ENCODE results near the gene HDAC4.

Gene HDAC4

GRCh38 chr2:239360008-239360407 lies 40.8 kb downstream of the HDAC4 start:
- H3K27me3 ChIP-seq (ENCODE audit: control insufficient read depth in 1 of 2, insufficient read depth in 2 of 2, low read length in 2 of 2) = no peaks in the 10 kb centered on the region
- H3K4me3 ChIP-seq (ENCODE audit: low read depth in 1 of 2, low read length in 2 of 2) = no peak overlapping the region
- H3K9ac ChIP-seq (ENCODE audit: low read length) = no peak overlapping the region
- no peak overlapping the region for H3K27ac ChIP-seq (ENCODE audit: low read depth, low read length)
- peaks cover 78% of the 10 kb centered on the region for H3K4me1 ChIP-seq (ENCODE audit: insufficient read depth, low read length)
- no peaks in the 10 kb centered on the region for H3K36me3 ChIP-seq (ENCODE audit: insufficient read depth, low read length)
- no peaks in the 10 kb centered on the region for H3K9me3 ChIP-seq (ENCODE audit: low read length)

- Histone ChIP-seq H3K4me3 (ENCODE audit: low read depth in 1 of 2, low read length in 2 of 2) (no peak overlapping the region), H3K4me1 (ENCODE audit: insufficient read depth, low read length) (peaks cover 77% of the 10 kb centered on the region), H3K9me3 (ENCODE audit: low read length) (no peaks in the 10 kb centered on the region), H3K27ac (ENCODE audit: low read depth, low read length) (peak overlapping the region; percentile 49), H3K9ac (ENCODE audit: low read length) (no peak overlapping the region), H3K36me3 (ENCODE audit: insufficient read depth, low read length) (no peaks in the 10 kb centered on the region), H3K27me3 (ENCODE audit: control insufficient read depth in 1 of 2, insufficient read depth in 2 of 2, low read length in 2 of 2) (no peaks in the 10 kb centered on the region)
Measured at GRCh38 chr2:239359196-239359912, 41.5 kb downstream of the HDAC4 start.

- Histone ChIP-seq H3K9me3 (ENCODE audit: low read length) (no peaks in the 10 kb centered on the region), H3K36me3 (ENCODE audit: insufficient read depth, low read length) (no peaks in the 10 kb centered on the region), H3K9ac (ENCODE audit: low read length) (no peak overlapping the region), H3K27ac (ENCODE audit: low read depth, low read length) (peak overlapping the region; percentile 14), H3K4me3 (ENCODE audit: low read depth in 1 of 2, low read length in 2 of 2) (peak overlapping the region in 1 of 2 donors; percentile 8), H3K4me1 (ENCODE audit: insufficient read depth, low read length) (peaks cover 76% of the 10 kb centered on the region), H3K27me3 (ENCODE audit: control insufficient read depth in 1 of 2, insufficient read depth in 2 of 2, low read length in 2 of 2) (no peaks in the 10 kb centered on the region)
Measured at GRCh38 chr2:239358062-239358754, 42.6 kb downstream of the HDAC4 start.

- Histone ChIP-seq H3K4me3 (ENCODE audit: low read depth in 1 of 2, low read length in 2 of 2) (peak overlapping the region in 1 of 2 donors; percentile 15), H3K4me1 (ENCODE audit: insufficient read depth, low read length) (peaks cover 78% of the 10 kb centered on the region), H3K9ac (ENCODE audit: low read length) (peak overlapping the region; percentile 54), H3K36me3 (ENCODE audit: insufficient read depth, low read length) (peaks cover 12% of the 10 kb centered on the region), H3K27me3 (ENCODE audit: control insufficient read depth in 1 of 2, insufficient read depth in 2 of 2, low read length in 2 of 2) (no peaks in the 10 kb centered on the region), H3K9me3 (ENCODE audit: low read length) (no peaks in the 10 kb centered on the region), H3K27ac (ENCODE audit: low read depth, low read length) (peak overlapping the region; percentile 83)
Measured at GRCh38 chr2:239355724-239356123, 45.1 kb downstream of the HDAC4 start.

- H3K27ac ChIP-seq (ENCODE audit: low read depth, low read length) = peak overlapping the region; percentile 83
- no peaks in the 10 kb centered on the region for H3K27me3 ChIP-seq (ENCODE audit: control insufficient read depth in 1 of 2, insufficient read depth in 2 of 2, low read length in 2 of 2)
- H3K36me3 ChIP-seq (ENCODE audit: insufficient read depth, low read length) = peaks cover 12% of the 10 kb centered on the region
- no peak overlapping the region for H3K9ac ChIP-seq (ENCODE audit: low read length)
- peaks cover 75% of the 10 kb centered on the region for H3K4me1 ChIP-seq (ENCODE audit: insufficient read depth, low read length)
- no peaks in the 10 kb centered on the region for H3K9me3 ChIP-seq (ENCODE audit: low read length)
- H3K4me3 ChIP-seq (ENCODE audit: low read depth in 1 of 2, low read length in 2 of 2) = peak overlapping the region in 1 of 2 donors; percentile 15
Measured at GRCh38 chr2:239355139-239355538, 45.7 kb downstream of the HDAC4 start.

- H3K27me3 ChIP-seq (ENCODE audit: control insufficient read depth in 1 of 2, insufficient read depth in 2 of 2, low read length in 2 of 2) = no peaks in the 10 kb centered on the region
- peaks cover 74% of the 10 kb centered on the region for H3K4me1 ChIP-seq (ENCODE audit: insufficient read depth, low read length)
- H3K9ac ChIP-seq (ENCODE audit: low read length) = no peak overlapping the region
- H3K27ac ChIP-seq (ENCODE audit: low read depth, low read length) = peak overlapping the region; percentile 83
- H3K36me3 ChIP-seq (ENCODE audit: insufficient read depth, low read length) = peaks cover 12% of the 10 kb centered on the region
- no peak overlapping the region for H3K4me3 ChIP-seq (ENCODE audit: low read depth in 1 of 2, low read length in 2 of 2)
- no peaks in the 10 kb centered on the region for H3K9me3 ChIP-seq (ENCODE audit: low read length)
Measured at GRCh38 chr2:239354791-239355136, 46.1 kb downstream of the HDAC4 start.

GRCh38 chr2:239354132-239354790 lies 46.6 kb downstream of the HDAC4 start:
- no peaks in the 10 kb centered on the region for H3K9me3 ChIP-seq (ENCODE audit: low read length)
- no peaks in the 10 kb centered on the region for H3K27me3 ChIP-seq (ENCODE audit: control insufficient read depth in 1 of 2, insufficient read depth in 2 of 2, low read length in 2 of 2)
- H3K36me3 ChIP-seq (ENCODE audit: insufficient read depth, low read length) = peaks cover 12% of the 10 kb centered on the region
- H3K4me1 ChIP-seq (ENCODE audit: insufficient read depth, low read length) = peaks cover 74% of the 10 kb centered on the region
- H3K27ac ChIP-seq (ENCODE audit: low read depth, low read length) = peak overlapping the region; percentile 83
- H3K9ac ChIP-seq (ENCODE audit: low read length) = no peak overlapping the region
- H3K4me3 ChIP-seq (ENCODE audit: low read depth in 1 of 2, low read length in 2 of 2) = no peak overlapping the region

- Histone ChIP-seq H3K9ac (ENCODE audit: low read length) (no peak overlapping the region), H3K4me3 (ENCODE audit: low read depth in 1 of 2, low read length in 2 of 2) (no peak overlapping the region), H3K4me1 (ENCODE audit: insufficient read depth, low read length) (peaks cover 72% of the 10 kb centered on the region), H3K27me3 (ENCODE audit: control insufficient read depth in 1 of 2, insufficient read depth in 2 of 2, low read length in 2 of 2) (no peaks in the 10 kb centered on the region), H3K27ac (ENCODE audit: low read depth, low read length) (peak overlapping the region; percentile 14), H3K9me3 (ENCODE audit: low read length) (no peaks in the 10 kb centered on the region), H3K36me3 (ENCODE audit: insufficient read depth, low read length) (peaks cover 12% of the 10 kb centered on the region)
Measured at GRCh38 chr2:239353692-239354091, 47.1 kb downstream of the HDAC4 start.

- Histone ChIP-seq H3K27ac (ENCODE audit: low read depth, low read length) (peak overlapping the region; percentile 85), H3K9ac (ENCODE audit: low read length) (no peak overlapping the region), H3K4me3 (ENCODE audit: low read depth in 1 of 2, low read length in 2 of 2) (no peak overlapping the region), H3K4me1 (ENCODE audit: insufficient read depth, low read length) (peaks cover 60% of the 10 kb centered on the region), H3K36me3 (ENCODE audit: insufficient read depth, low read length) (peaks cover 12% of the 10 kb centered on the region), H3K9me3 (ENCODE audit: low read length) (no peaks in the 10 kb centered on the region), H3K27me3 (ENCODE audit: control insufficient read depth in 1 of 2, insufficient read depth in 2 of 2, low read length in 2 of 2) (no peaks in the 10 kb centered on the region)
Measured at GRCh38 chr2:239351687-239352086, 49.1 kb downstream of the HDAC4 start.

- H3K36me3 ChIP-seq (ENCODE audit: insufficient read depth, low read length) = peaks cover 12% of the 10 kb centered on the region
- H3K4me1 ChIP-seq (ENCODE audit: insufficient read depth, low read length) = peaks cover 58% of the 10 kb centered on the region
- peak overlapping the region; percentile 44 for H3K9ac ChIP-seq (ENCODE audit: low read length)
- H3K9me3 ChIP-seq (ENCODE audit: low read length) = no peaks in the 10 kb centered on the region
- H3K27ac ChIP-seq (ENCODE audit: low read depth, low read length) = peak overlapping the region; percentile 84
- H3K4me3 ChIP-seq (ENCODE audit: low read depth in 1 of 2, low read length in 2 of 2) = no peak overlapping the region
- H3K27me3 ChIP-seq (ENCODE audit: control insufficient read depth in 1 of 2, insufficient read depth in 2 of 2, low read length in 2 of 2) = no peaks in the 10 kb centered on the region
Measured at GRCh38 chr2:239349453-239350135, 51.2 kb downstream of the HDAC4 start.
